Measurements from ENCODE around the gene SLC35G4. TPM values are rescaled to one million over a fixed set of nuclear protein-coding genes. Genes with fewer than 3 reads are reported as not detected.
"Not testable (repeated sequence)": the region's sequence is repeated elsewhere in the genome, so short reads cannot be mapped to it uniquely, and the experiment has no call there.

SLC35G4 gene
- not detected in 2 replicates for total RNA-seq
- not detected for total RNA-seq (2013)
- not detected in 2 replicates for polyA plus RNA-seq
- not detected in 2 replicates for polyA minus RNA-seq

GRCh38 chr18:11609488-11609887, at the start of gene SLC35G4:
SLC35G4 (plus strand) TSS chr18:11609596; CDS start chr18:11609596, 0 bp downstream.
- not testable (repeated sequence) for ATAC-seq (ENCODE audit: low read depth)

DNA sequence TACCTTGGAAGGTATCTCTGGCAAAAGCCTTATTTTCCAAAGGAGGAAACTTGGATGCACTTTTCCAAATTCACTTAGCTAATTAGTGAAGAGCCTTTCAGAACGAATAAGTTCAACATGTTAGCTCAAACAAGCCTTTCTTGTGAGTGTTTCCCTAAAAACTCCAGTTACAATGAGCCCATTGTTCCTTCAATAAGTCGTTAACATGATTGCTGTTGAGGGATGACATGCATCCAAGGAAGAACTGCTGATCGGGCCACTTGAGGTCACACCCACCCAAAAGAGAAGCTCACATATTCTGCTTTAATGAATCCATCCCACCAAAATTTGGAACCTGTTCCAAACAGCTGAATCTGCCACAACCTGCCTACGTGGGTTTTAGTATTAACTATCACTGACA, 48.1 kb upstream of the SLC35G4 start:
- POLR2A ChIA-PET: no interaction called here
- Mint-ChIP-seq H3K4me1 (peaks cover 12% of the 10 kb centered on the region), H3K9me3 (ENCODE audit: insufficient read depth) (no peaks in the 10 kb centered on the region), H3K4me3 (no peak overlapping the region), H3K27ac (no peak overlapping the region), H3K27me3 (peaks cover 5% of the 10 kb centered on the region)
- Histone ChIP-seq H3K4me1 (ENCODE audit: control insufficient read depth in 2 of 2, insufficient read depth in 2 of 2, low read length in 2 of 2) (peaks cover 2 to 13% of the 10 kb centered on the region in 2 donors), H3K79me2 (ENCODE audit: control insufficient read depth, insufficient read depth, low read length) (no peaks in the 10 kb centered on the region), H2AFZ (ENCODE audit: insufficient read depth, low read depth, low read length, poor library complexity, severe bottlenecking) (no peak overlapping the region), H3K36me3 (replicated peaks in 1 of 2; ENCODE audit: control extremely low read depth in 1 of 2, control insufficient read depth in 1 of 2, extremely low read depth in 1 of 2, insufficient read depth in 2 of 2, low read length in 1 of 2) (no peaks in the 10 kb centered on the region), H3K27me3 (replicated peaks in 1 of 4; ENCODE audit: control extremely low read depth in 1 of 4, control insufficient read depth in 3 of 4, insufficient read depth in 4 of 4, low read length in 3 of 4) (no peaks in the 10 kb centered on the region), H3K27ac (ENCODE audit: low read length in 2 of 2) (no peak overlapping the region), H3K9ac (ENCODE audit: low read length) (no peak overlapping the region), H3K4me3 (ENCODE audit: control extremely low read depth in 1 of 5, extremely low read depth in 1 of 5, insufficient read depth in 1 of 5, low read depth in 2 of 5, low read length in 4 of 5) (no peak overlapping the region), H3K4me2 (replicated peaks; ENCODE audit: low read depth, low read length, poor library complexity, severe bottlenecking) (no peak overlapping the region), H4K20me1 (ENCODE audit: control insufficient read depth, insufficient read depth, low read length, poor library complexity, severe bottlenecking) (no peaks in the 10 kb centered on the region), H3K9me3 (ENCODE audit: control extremely low read depth in 1 of 3, control insufficient read depth in 2 of 3, insufficient read depth in 1 of 3, low read length in 2 of 3) (no peaks in the 10 kb centered on the region)
- CTCF ChIA-PET: interaction anchor here (0.9 to 1.1 kb wide), 2 partner anchors 10 to 12 kb away, joined by 3 read pairs; no protein-coding TSS in a partner anchor
- DNase-seq (no peak), ATAC-seq (ENCODE audit: low read depth) (no peak)
- intact Hi-C loops (cut with micrococcal nuclease): no loop called here
- TF ChIP-seq EZH2 (IDR thresholded peaks at IDR 0.05; ENCODE audit: borderline replicate concordance, insufficient read depth, low read depth, low read length, poor library complexity, severe bottlenecking): no peak
- no peak for TF ChIP-seq CTCF (IDR thresholded peaks at IDR 0.05)
- WGBS (ENCODE audit: insufficient coverage): 56% methylated on average over 2 of the region's 4 CpGs

More at GRCh38 chr18:11609488-11609887, at the start of gene SLC35G4:
- H3K4me1 ChIP-seq (ENCODE audit: control insufficient read depth in 2 of 2, insufficient read depth in 2 of 2, low read length in 2 of 2); H3K9me3 Mint-ChIP-seq (ENCODE audit: insufficient read depth); H2AFZ ChIP-seq (ENCODE audit: insufficient read depth, low read depth, low read length, poor library complexity, severe bottlenecking); H3K27me3 Mint-ChIP-seq; H3K27ac ChIP-seq (ENCODE audit: low read length in 2 of 2); H3K4me2 ChIP-seq (replicated peaks; ENCODE audit: low read depth, low read length, poor library complexity, severe bottlenecking); H4K20me1 ChIP-seq (ENCODE audit: control insufficient read depth, insufficient read depth, low read length, poor library complexity, severe bottlenecking); H3K4me3 ChIP-seq (ENCODE audit: control extremely low read depth in 1 of 5, extremely low read depth in 1 of 5, insufficient read depth in 1 of 5, low read depth in 2 of 5, low read length in 4 of 5); H3K4me1 Mint-ChIP-seq; H3K27me3 ChIP-seq (replicated peaks in 1 of 4; ENCODE audit: control extremely low read depth in 1 of 4, control insufficient read depth in 3 of 4, insufficient read depth in 4 of 4, low read length in 3 of 4); H3K36me3 ChIP-seq (replicated peaks in 1 of 2; ENCODE audit: control extremely low read depth in 1 of 2, control insufficient read depth in 1 of 2, extremely low read depth in 1 of 2, insufficient read depth in 2 of 2, low read length in 1 of 2); intact Hi-C loops (cut with micrococcal nuclease); POLR2A ChIA-PET; H3K79me2 ChIP-seq (ENCODE audit: control insufficient read depth, insufficient read depth, low read length); CTCF ChIA-PET; H3K27ac Mint-ChIP-seq; H3K9ac ChIP-seq (ENCODE audit: low read length); H3K4me3 Mint-ChIP-seq; DNase-seq: not testable (repeated sequence)
- H3K9me3 ChIP-seq (ENCODE audit: control extremely low read depth in 1 of 3, control insufficient read depth in 2 of 3, insufficient read depth in 1 of 3, low read length in 2 of 3): peaks cover 0 to 15% (median 1%) of the 10 kb centered on the region in 3 donors
- 84% methylated on average over 5 of the region's 9 CpGs for WGBS (ENCODE audit: insufficient coverage)

Measured in B cell (primary cell).